A549 treated with AZD9567 at 1 μM for 4 hours (cell line): Measurements from ENCODE around the gene ANTKMT. TPM values are rescaled to one million over a fixed set of nuclear protein-coding genes. Genes with fewer than 3 reads are reported as not detected.

ENCODE experiments used
- total RNA-seq: library from RNA; stranded (reverse); fragments of 200-300 nt; extraction: Qiagen RNA extraction; gene quantifications from 5 replicates; pipeline ENCODE4 v1.2.3, GENCODE V29; 2022; ENCODE audit not compliant: insufficient read depth

ANTKMT gene
- total RNA-seq, result 43.2 to 64.4 TPM (median 63.4 TPM) in 5 replicates

GRCh38 chr16:720990-721764 is at the start of gene ANTKMT:
Gene ANTKMT, plus strand, starts transcription at chr16:721146. Its CDS starts 129 bp downstream, at chr16:721275.

GRCh38 chr16:674968-675883 is 45.7 kb upstream of the ANTKMT start, which contains the start of gene RHBDL1:
Gene RHBDL1, plus strand, starts transcription at chr16:675671. Its CDS starts 120 bp downstream, at chr16:675791.

GRCh38 chr16:679814-680624 is 40.9 kb upstream of the ANTKMT start, which contains the start of gene STUB1:
Gene STUB1, plus strand, starts transcription at chr16:680410. Its CDS starts 116 bp downstream, at chr16:680526.

GRCh38 chr16:684071-684794 is 36.7 kb upstream of the ANTKMT start, which contains the start of gene JMJD8:
Gene JMJD8, minus strand, starts transcription at chr16:684334. Its CDS starts 15 bp downstream, at chr16:684319.

GRCh38 chr16:705431-706188 is 15.3 kb upstream of the ANTKMT start, which contains the start of gene FBXL16:
Gene FBXL16, minus strand, starts transcription at chr16:705801. Its CDS starts 8,396 bp downstream, at chr16:697405.

GRCh38 chr16:714558-715476 is 6.1 kb upstream of the ANTKMT start, which contains the start of gene METRN:
Gene METRN, plus strand, starts transcription at chr16:715118. Its CDS starts 172 bp downstream, at chr16:715290.

GRCh38 chr16:726438-727290 is 5.7 kb downstream of the ANTKMT start, which contains the start of the genes CCDC78 and HAGHL:
Gene CCDC78, minus strand, starts transcription at chr16:726443. Its CDS starts 76 bp downstream, at chr16:726367.
Gene HAGHL, plus strand, starts transcription at chr16:727106. Its CDS starts 404 bp downstream, at chr16:727510.

GRCh38 chr16:740764-741505 is 20.0 kb downstream of the ANTKMT start, which contains the start of gene CIAO3:
Gene CIAO3, minus strand, starts transcription at chr16:740997. Its CDS starts 12 bp downstream, at chr16:740985.

GRCh38 chr16:760545-761343 is 39.8 kb downstream of the ANTKMT start, which contains the start of gene MSLN:
Gene MSLN, plus strand, starts transcription at chr16:760734. Its CDS starts 1,947 bp downstream, at chr16:762681.

Other genes with a start within 250 kb of the ANTKMT start
- gene CAPN15, start 193.4 kb upstream of the ANTKMT start, total RNA-seq, result 45.6 to 75.6 TPM (median 71.1 TPM) in 5 replicates
- 0.05 to 0.19 TPM (median 0.08 TPM) in 4 of 5 replicates, not detected in the other for gene PRR35, start 160.8 kb upstream of the ANTKMT start, total RNA-seq
- gene NHLRC4, start 154.1 kb upstream of the ANTKMT start, total RNA-seq, result 0.14 to 0.24 TPM (median 0.21 TPM) in 4 of 5 replicates, not detected in the other
- gene PIGQ, start 151.2 kb upstream of the ANTKMT start, total RNA-seq, result 41.9 to 44.5 TPM (median 42.8 TPM) in 5 replicates
- gene RAB40C, start 131.1 kb upstream of the ANTKMT start, total RNA-seq, result 16.5 to 21.1 TPM (median 20.7 TPM) in 5 replicates
- 0.21 to 0.26 TPM (median 0.23 TPM) in 4 of 5 replicates, not detected in the other for gene WFIKKN1, start 90.2 kb upstream of the ANTKMT start, total RNA-seq
- gene METTL26, start 84.8 kb upstream of the ANTKMT start, total RNA-seq, result 77.8 to 140 TPM (median 136 TPM) in 5 replicates
- 21.4 to 47.7 TPM (median 40.9 TPM) in 5 replicates for gene MCRIP2, start 79.3 kb upstream of the ANTKMT start, total RNA-seq
- 29.1 to 35.6 TPM (median 31.4 TPM) in 5 replicates for gene WDR90, start 71.8 kb upstream of the ANTKMT start, total RNA-seq
- 60.5 to 110 TPM (median 103 TPM) in 5 replicates for gene RHOT2, start 53.0 kb upstream of the ANTKMT start, total RNA-seq
- gene RHBDL1, start 45.5 kb upstream of the ANTKMT start, total RNA-seq, result 1.5 to 2.0 TPM (median 1.6 TPM) in 4 of 5 replicates, not detected in the other
- gene STUB1, start 40.7 kb upstream of the ANTKMT start, total RNA-seq, result 77.5 to 143 TPM (median 137 TPM) in 5 replicates
- 56.9 to 81.0 TPM (median 77.8 TPM) in 5 replicates for gene JMJD8, start 36.8 kb upstream of the ANTKMT start, total RNA-seq
- gene WDR24, start 30.7 kb upstream of the ANTKMT start, total RNA-seq, result 4.2 to 6.2 TPM (median 5.9 TPM) in 5 replicates
- 6.3 to 9.6 TPM (median 7.2 TPM) in 5 replicates for gene FBXL16, start 15.3 kb upstream of the ANTKMT start, total RNA-seq
- 71.0 to 213 TPM (median 211 TPM) in 5 replicates for gene METRN, start 6.0 kb upstream of the ANTKMT start, total RNA-seq
- 3.1 to 6.8 TPM (median 4.9 TPM) in 5 replicates for gene CCDC78, start 5.3 kb downstream of the ANTKMT start, total RNA-seq
- gene HAGHL, start 6.0 kb downstream of the ANTKMT start, total RNA-seq, result 4.1 to 22.8 TPM (median 20.5 TPM) in 5 replicates
- gene CIAO3, start 19.9 kb downstream of the ANTKMT start, total RNA-seq, result 21.6 to 27.5 TPM (median 25.4 TPM) in 5 replicates
- 1.6 to 2.8 TPM (median 2.2 TPM) in 5 replicates for gene MSLN, start 39.6 kb downstream of the ANTKMT start, total RNA-seq
- 29.7 to 58.4 TPM (median 53.8 TPM) in 5 replicates for gene RPUSD1, start 67.2 kb downstream of the ANTKMT start, total RNA-seq
- gene CHTF18, start 67.5 kb downstream of the ANTKMT start, total RNA-seq, result 25.3 to 43.9 TPM (median 32.1 TPM) in 5 replicates
- 0.08 TPM in 1 of 5 replicates, not detected in the others for gene GNG13, start 79.6 kb downstream of the ANTKMT start, total RNA-seq
- gene LMF1, start 249.8 kb downstream of the ANTKMT start, total RNA-seq, result 6.9 to 10.7 TPM (median 8.3 TPM) in 5 replicates